ENCODE measurements around the gene COL18A1. TPM values are rescaled to one million over a fixed set of nuclear protein-coding genes. Genes with fewer than 3 reads are reported as not detected.

Gene COL18A1
- total RNA-seq (67.3 and 97.1 TPM in 2 replicates), polyA plus RNA-seq (140 and 178 TPM in 2 replicates)

DNA sequence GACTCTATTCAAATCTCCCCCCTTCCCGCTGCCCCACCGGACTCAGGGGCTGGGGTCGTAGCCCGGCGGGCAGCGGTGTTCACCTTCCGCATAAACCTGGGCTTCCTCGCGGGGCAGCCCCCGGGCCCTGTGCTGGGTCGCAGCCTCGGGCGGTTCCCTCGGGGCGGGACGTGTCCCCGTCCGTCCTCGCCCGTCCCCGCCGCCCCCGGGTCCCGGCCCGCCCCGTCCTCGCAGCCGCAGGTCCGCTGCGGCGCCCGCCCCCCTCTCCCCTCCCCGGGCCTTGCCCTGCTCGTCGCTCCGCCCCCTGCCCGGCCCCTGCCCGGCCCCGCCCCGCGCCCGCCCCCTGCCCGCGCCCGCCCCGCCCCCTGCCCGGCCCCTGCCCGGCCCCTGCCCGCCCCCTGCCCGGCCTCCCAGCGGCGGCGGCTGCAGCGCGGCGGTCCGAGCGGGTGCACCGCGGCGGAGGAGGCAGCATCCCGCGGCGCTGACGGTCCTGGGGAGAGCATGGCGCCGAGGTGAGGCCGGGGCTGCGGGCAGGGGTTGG is at the start of gene COL18A1:
Gene COL18A1, plus strand, starts transcription at position 436 of the 541 bp plus-strand sequence. Its CDS starts 66 bp downstream, at position 502.
- H3K27ac ChIP-seq, result peak within 1 kb of the TSS; percentile 66
- peaks cover 4% of the 10 kb centered on the region for H3K9me3 ChIP-seq (ENCODE audit: low read depth)
- peak within 1 kb of the TSS; percentile 64 for H3K4me3 ChIP-seq
- H3K4me1 ChIP-seq (ENCODE audit: insufficient read depth), result peaks cover 41% of the 10 kb centered on the region
- no peaks in the 10 kb centered on the region for H3K36me3 ChIP-seq (replicated peaks; ENCODE audit: insufficient read depth, low read depth)
- peak; percentile 88 for DNase-seq (ENCODE audit: low spot score)
- no peaks in the 10 kb centered on the region for H3K27me3 ChIP-seq
- H2AFZ ChIP-seq, result peak within 1 kb of the TSS; percentile 78
- H3K9me2 ChIP-seq (replicated peaks; ENCODE audit: insufficient read depth), result no peaks in the 10 kb centered on the region
- 2% methylated on average over 21 of the region's 69 CpGs for WGBS (ENCODE audit: low lambda C conversion rate, missing lambda C conversion rate)
- H3K4me2 ChIP-seq, result peak within 1 kb of the TSS; percentile 99
- H4K20me1 ChIP-seq (ENCODE audit: insufficient read depth, poor library complexity, severe bottlenecking), result no peaks in the 10 kb centered on the region
- H3K79me2 ChIP-seq, result peaks cover 34% of the 10 kb centered on the region
- no peak for TF ChIP-seq EZH2phosphoT487 (IDR thresholded peaks at IDR 0.05; ENCODE audit: low read depth, severe bottlenecking, unreplicated experiment)
- TF ChIP-seq, protein P1, sequence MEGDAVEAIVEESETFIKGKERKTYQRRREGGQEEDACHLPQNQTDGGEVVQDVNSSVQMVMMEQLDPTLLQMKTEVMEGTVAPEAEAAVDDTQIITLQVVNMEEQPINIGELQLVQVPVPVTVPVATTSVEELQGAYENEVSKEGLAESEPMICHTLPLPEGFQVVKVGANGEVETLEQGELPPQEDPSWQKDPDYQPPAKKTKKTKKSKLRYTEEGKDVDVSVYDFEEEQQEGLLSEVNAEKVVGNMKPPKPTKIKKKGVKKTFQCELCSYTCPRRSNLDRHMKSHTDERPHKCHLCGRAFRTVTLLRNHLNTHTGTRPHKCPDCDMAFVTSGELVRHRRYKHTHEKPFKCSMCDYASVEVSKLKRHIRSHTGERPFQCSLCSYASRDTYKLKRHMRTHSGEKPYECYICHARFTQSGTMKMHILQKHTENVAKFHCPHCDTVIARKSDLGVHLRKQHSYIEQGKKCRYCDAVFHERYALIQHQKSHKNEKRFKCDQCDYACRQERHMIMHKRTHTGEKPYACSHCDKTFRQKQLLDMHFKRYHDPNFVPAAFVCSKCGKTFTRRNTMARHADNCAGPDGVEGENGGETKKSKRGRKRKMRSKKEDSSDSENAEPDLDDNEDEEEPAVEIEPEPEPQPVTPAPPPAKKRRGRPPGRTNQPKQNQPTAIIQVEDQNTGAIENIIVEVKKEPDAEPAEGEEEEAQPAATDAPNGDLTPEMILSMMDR (IDR thresholded peaks at IDR 0.05; ENCODE audit: poor library complexity), result no peak
- TF ChIP-seq EZH2 (IDR thresholded peaks at IDR 0.05; ENCODE audit: borderline replicate concordance), result no peak

DNA sequence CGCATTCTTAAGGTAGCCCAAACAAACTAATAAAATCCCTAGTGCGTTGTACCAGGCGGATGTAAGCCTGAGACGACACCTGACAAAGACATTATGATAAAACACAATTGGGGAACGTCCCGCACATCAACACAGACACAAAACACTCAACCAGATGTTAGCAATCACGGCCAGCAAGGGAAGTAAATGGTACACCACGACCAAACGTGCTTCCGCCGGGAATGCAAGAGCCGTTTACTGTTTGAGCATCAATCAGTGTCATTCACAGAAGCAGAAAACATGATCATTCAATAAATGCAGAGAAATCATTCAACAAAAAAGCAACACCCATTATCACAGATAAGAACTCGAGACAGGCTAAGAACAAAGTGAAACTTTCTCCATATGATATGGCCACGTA is 49.4 kb upstream of the COL18A1 start:
- Histone ChIP-seq H3K4me3 (no peak overlapping the region), H3K9me2 (replicated peaks; ENCODE audit: insufficient read depth) (no peaks in the 10 kb centered on the region), H4K20me1 (ENCODE audit: insufficient read depth, poor library complexity, severe bottlenecking) (no peaks in the 10 kb centered on the region), H3K4me1 (ENCODE audit: insufficient read depth) (peaks cover 30% of the 10 kb centered on the region), H3K27me3 (no peaks in the 10 kb centered on the region), H3K4me2 (no peak overlapping the region), H2AFZ (no peak overlapping the region), H3K36me3 (replicated peaks; ENCODE audit: insufficient read depth, low read depth) (no peaks in the 10 kb centered on the region), H3K27ac (no peak overlapping the region), H3K9me3 (ENCODE audit: low read depth) (no peaks in the 10 kb centered on the region), H3K79me2 (no peaks in the 10 kb centered on the region)
- WGBS (ENCODE audit: low lambda C conversion rate, missing lambda C conversion rate), result 36% methylated on average over 14 of the region's 14 CpGs
- TF ChIP-seq, protein P1 (IDR thresholded peaks at IDR 0.05; ENCODE audit: poor library complexity), result no peak
- TF ChIP-seq EZH2phosphoT487 (IDR thresholded peaks at IDR 0.05; ENCODE audit: low read depth, severe bottlenecking, unreplicated experiment) (no peak), EZH2 (IDR thresholded peaks at IDR 0.05; ENCODE audit: borderline replicate concordance) (no peak)
- no peak for DNase-seq (ENCODE audit: low spot score)

DNA sequence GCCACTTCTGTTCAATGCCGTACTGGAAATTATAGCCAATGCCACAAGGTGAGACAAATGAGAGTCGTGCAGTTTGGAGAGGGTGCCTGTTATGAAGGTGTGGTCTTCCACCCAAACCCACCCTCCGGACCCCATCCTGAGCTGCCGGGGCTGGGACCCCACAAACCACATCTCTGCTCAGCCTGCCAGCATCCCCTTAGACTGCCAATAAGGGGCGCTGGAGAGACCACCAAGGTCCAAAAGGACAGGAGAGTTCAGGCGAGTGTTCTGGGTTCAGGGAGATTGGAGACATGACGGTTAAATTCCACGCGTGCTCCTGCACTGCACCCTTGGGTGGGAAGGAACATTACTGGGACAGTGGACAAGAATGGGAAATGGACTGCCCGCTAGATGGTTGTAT is 48.7 kb upstream of the COL18A1 start:
- no peaks in the 10 kb centered on the region for H3K36me3 ChIP-seq (replicated peaks; ENCODE audit: insufficient read depth, low read depth)
- H3K4me1 ChIP-seq (ENCODE audit: insufficient read depth), result peaks cover 34% of the 10 kb centered on the region
- TF ChIP-seq EZH2 (IDR thresholded peaks at IDR 0.05; ENCODE audit: borderline replicate concordance), result no peak
- no peak for TF ChIP-seq EZH2phosphoT487 (IDR thresholded peaks at IDR 0.05; ENCODE audit: low read depth, severe bottlenecking, unreplicated experiment)
- TF ChIP-seq, protein P1 (IDR thresholded peaks at IDR 0.05; ENCODE audit: poor library complexity), result no peak
- H3K27ac ChIP-seq, result peak overlapping the region; percentile 66
- H3K79me2 ChIP-seq, result no peaks in the 10 kb centered on the region
- H3K9me2 ChIP-seq (replicated peaks; ENCODE audit: insufficient read depth), result no peaks in the 10 kb centered on the region
- WGBS (ENCODE audit: low lambda C conversion rate, missing lambda C conversion rate), result 69% methylated on average over 10 of the region's 10 CpGs
- no peaks in the 10 kb centered on the region for H3K27me3 ChIP-seq
- H3K4me2 ChIP-seq, result no peak overlapping the region
- H4K20me1 ChIP-seq (ENCODE audit: insufficient read depth, poor library complexity, severe bottlenecking), result no peaks in the 10 kb centered on the region
- H3K9me3 ChIP-seq (ENCODE audit: low read depth), result no peaks in the 10 kb centered on the region
- H3K4me3 ChIP-seq, result no peak overlapping the region
- no peak for DNase-seq (ENCODE audit: low spot score)
- H2AFZ ChIP-seq, result no peak overlapping the region

All from hepatocyte (in vitro differentiated cells).